Psoas muscle (tissue), 8 donors: ENCODE data around the gene IFRD1. TPM values are rescaled to one million over a fixed set of nuclear protein-coding genes. Genes with fewer than 3 reads are reported as not detected.

Experiments
- ATAC-seq, 4 donors: fragments of 200-7000 bp; cut with Tn5 transposase; one replicate each; pipeline ENCODE4 v1.9.1; 2020; ENCODE audit warnings: moderate library complexity in 3 of 4, mild to moderate bottlenecking in 2 of 4
- DNase-seq, 2 donors: peaks; one replicate each; pipeline ENCODE4 v3.0.0-alpha.2; 2020
- H3K27ac ChIP-seq: fragments of 200-600 bp; one replicate; pipeline ENCODE4 v1.8.0; 2022
- H3K27me3 ChIP-seq, 3 donors: fragments of 200-600 bp in 1 of 3; one replicate each; pipeline versions ENCODE4 v1.6.1 to v1.8.0; 2013 to 2022; ENCODE audit warnings: low read length in 2 of 3, mild to moderate bottlenecking in 2 of 3, moderate library complexity in 1 of 3; ENCODE audit not compliant: insufficient read depth in 3 of 3
- H3K36me3 ChIP-seq, 2 donors: fragments of 200-600 bp in 1 of 2; one replicate each; pipeline versions ENCODE4 v1.6.1 to v1.8.0; 2013 to 2022; ENCODE audit warnings: low read depth in 1 of 2, mild to moderate bottlenecking in 1 of 2, moderate library complexity in 1 of 2; ENCODE audit not compliant: insufficient read depth in 1 of 2
- H3K4me1 ChIP-seq: fragments of 200-600 bp; one replicate; pipeline ENCODE4 v1.8.0; 2022
- H3K4me3 ChIP-seq: fragments of 200-600 bp; one replicate; pipeline ENCODE4 v1.8.0; 2022; ENCODE audit warnings: mild to moderate bottlenecking
- H3K9me3 ChIP-seq: fragments of 200-600 bp; one replicate; pipeline ENCODE4 v1.8.0; 2022
- WGBS, 3 donors: extraction: QIAGEN DNeasy Blood & Tissue Kit; methylation state at CpG; one replicate each; pipeline versions ENCODE4 v1.1.6 to v1.1.7; 2013; 5-methylcytosine and 5-hydroxymethylcytosine counted together
- intact Hi-C, 2 donors: fragments of 100-400 bp; cut with DNase I; formaldehyde crosslinking; loops; one replicate each; pipeline versions ENCODE4 v1.11.0 to v1.14.2; 2022
- polyA plus RNA-seq, 3 donors: library from polyadenylated mRNA; stranded (reverse); fragments of 200-250 nt; gene quantifications; one replicate each; pipeline ENCODE4 v1.2.3, GENCODE V29; 2013
- total RNA-seq, 4 donors: library from RNA; stranded (reverse); fragmentation: NEBNext Ultra II Directional in 2 of 4; extraction: Animal tissue kit (Norgen Biotek cat#: 25700) in 2 of 4; gene quantifications; one replicate each; pipeline versions ENCODE4 v1.2.1 to v1.2.4, GENCODE V29; 2021 to 2023
- TF ChIP-seq, protein P1 (sequence below): fragments of 200-600 bp; IDR thresholded peaks from one replicate; pipeline ENCODE4 v1.8.0; 2022; ENCODE audit warnings: antibody characterized with exemption
- donor health status: healthy with polysubstance abuse.
- donor health status: DM: no; HTN: no; CAD: no; lungs with moderate emphysema.
- donor health status: Bipolar disorder and iron deficiency.
- donor health status: healthy.
- donor health status: DM: yes; HTN: yes; CAD: no.
- donor health status: DM: no; HTN: no; CAD: no.
- donor health status: DM: no; HTN: no; CAD: no.
- donor health status: DM: yes; HTN: yes; CAD: no.

IFRD1 gene
- total and polyA plus RNA-seq, 7 donors: 34.7 to 163 (median 60.3) TPM

- DNase-seq (no peak), ATAC-seq (no peak)
- H3K4me3 ChIP-seq: no peak overlapping the region
- intact Hi-C loops: no loop called here
- H3K9me3 ChIP-seq: no peaks in the 10 kb centered on the region
- WGBS, 3 donors: 51 to 89% (median 54%) methylated on average over 2 of the region's 2 CpGs
- H3K27me3 ChIP-seq: peaks cover 0 to 4% (median 0%) of the 10 kb centered on the region in 3 donors
- TF ChIP-seq, protein P1, sequence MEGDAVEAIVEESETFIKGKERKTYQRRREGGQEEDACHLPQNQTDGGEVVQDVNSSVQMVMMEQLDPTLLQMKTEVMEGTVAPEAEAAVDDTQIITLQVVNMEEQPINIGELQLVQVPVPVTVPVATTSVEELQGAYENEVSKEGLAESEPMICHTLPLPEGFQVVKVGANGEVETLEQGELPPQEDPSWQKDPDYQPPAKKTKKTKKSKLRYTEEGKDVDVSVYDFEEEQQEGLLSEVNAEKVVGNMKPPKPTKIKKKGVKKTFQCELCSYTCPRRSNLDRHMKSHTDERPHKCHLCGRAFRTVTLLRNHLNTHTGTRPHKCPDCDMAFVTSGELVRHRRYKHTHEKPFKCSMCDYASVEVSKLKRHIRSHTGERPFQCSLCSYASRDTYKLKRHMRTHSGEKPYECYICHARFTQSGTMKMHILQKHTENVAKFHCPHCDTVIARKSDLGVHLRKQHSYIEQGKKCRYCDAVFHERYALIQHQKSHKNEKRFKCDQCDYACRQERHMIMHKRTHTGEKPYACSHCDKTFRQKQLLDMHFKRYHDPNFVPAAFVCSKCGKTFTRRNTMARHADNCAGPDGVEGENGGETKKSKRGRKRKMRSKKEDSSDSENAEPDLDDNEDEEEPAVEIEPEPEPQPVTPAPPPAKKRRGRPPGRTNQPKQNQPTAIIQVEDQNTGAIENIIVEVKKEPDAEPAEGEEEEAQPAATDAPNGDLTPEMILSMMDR: no peak
- no peak overlapping the region for H3K27ac ChIP-seq
- no peaks in the 10 kb centered on the region for H3K4me1 ChIP-seq
- H3K36me3 ChIP-seq: no peaks in the 10 kb centered on the region
Measured at GRCh38 chr7:112523871-112524270, 73.6 kb downstream of the IFRD1 start.

Other genes with a start within 250 kb of the IFRD1 start
- 10 to 100 TPM in 2 of 4 donors, 1 to 10 TPM in 2; 7.1 to 12.7 (median 10.9) TPM for gene DOCK4, start 244.1 kb upstream of the IFRD1 start, total RNA-seq
- gene DOCK4, start 244.1 kb upstream of the IFRD1 start, polyA plus RNA-seq: 1 to 10 TPM; 1.8 to 4.2 (median 3.9) TPM
- 10 to 100 TPM; 10.0 to 13.3 (median 12.0) TPM for gene ZNF277, start 243.8 kb upstream of the IFRD1 start, total RNA-seq
- gene ZNF277, start 243.8 kb upstream of the IFRD1 start, polyA plus RNA-seq: 10 to 100 TPM in 1 of 3 donors, 1 to 10 TPM in 2; 6.9 to 16.7 (median 8.9) TPM
- gene LSMEM1, start 30.5 kb downstream of the IFRD1 start, total RNA-seq: 1 to 10 TPM; 1.9 to 9.8 (median 8.0) TPM
- gene LSMEM1, start 30.5 kb downstream of the IFRD1 start, polyA plus RNA-seq: 10 to 100 TPM in 1 of 3 donors, 1 to 10 TPM in 2; 1.7 to 16.2 (median 6.4) TPM